Activated CD4-positive, alpha-beta T cell treated with anti-CD3 and anti-CD28 coated beads for 24 hours (primary cell): Measurements from ENCODE around the gene SLC16A5.
A peak's percentile ranks its signal among the peaks of the same experiment; 100 is the strongest.

ENCODE experiments used
- DNase-seq, 2 donors: peaks; one replicate each; pipeline ENCODE4 v3.0.0-alpha.2; 2020; ENCODE audit warnings: low read depth in 2 of 2

Gene SLC16A5

GRCh38 chr17:75086496-75087181 lies 1.1 kb upstream of the SLC16A5 start:
- no peak for DNase-seq

GRCh38 chr17:75087182-75087557 lies 584 bp upstream of the SLC16A5 start:
- no peak for DNase-seq

- DNase-seq = no peak
These were observed 987 bp downstream of the SLC16A5 start for GRCh38 chr17:75088465-75089417.

GRCh38 chr17:75090871-75091854 lies 3.4 kb downstream of the SLC16A5 start:
- no peak for DNase-seq

- DNase-seq = no peak
These were observed 4.1 kb downstream of the SLC16A5 start for GRCh38 chr17:75091855-75092327.

- DNase-seq = no peak
These were observed 5.9 kb downstream of the SLC16A5 start for GRCh38 chr17:75093548-75094158.

GRCh38 chr17:75094871-75095399 lies 7.2 kb downstream of the SLC16A5 start:
- DNase-seq = no peak

- no peak for DNase-seq
These were observed 8.4 kb downstream of the SLC16A5 start for GRCh38 chr17:75096082-75096625.

GRCh38 chr17:75097865-75098264 lies 10.1 kb downstream of the SLC16A5 start:
- DNase-seq = no peak

GRCh38 chr17:75098861-75099260 lies 11.1 kb downstream of the SLC16A5 start:
- DNase-seq = no peak

GRCh38 chr17:75099881-75100595 lies 12.3 kb downstream of the SLC16A5 start:
- DNase-seq = no peak

GRCh38 chr17:75102385-75102821 lies 14.6 kb downstream of the SLC16A5 start:
- no peak for DNase-seq

GRCh38 chr17:75103601-75104554 lies 16.1 kb downstream of the SLC16A5 start:
- DNase-seq = no peak

- no peak for DNase-seq
These were observed 17.6 kb downstream of the SLC16A5 start for GRCh38 chr17:75105126-75106080.

GRCh38 chr17:75108193-75108592 lies 20.4 kb downstream of the SLC16A5 start:
- DNase-seq = no peak

- no peak for DNase-seq
These were observed 21.3 kb downstream of the SLC16A5 start for GRCh38 chr17:75109046-75109406.

- DNase-seq = peak; percentile 90 to 95
These were observed 21.9 kb downstream of the SLC16A5 start, which contains the start of gene ARMC7 for GRCh38 chr17:75109407-75110233. Gene ARMC7 (plus strand): TSS chr17:75109969. CDS start chr17:75110289, 320 bp downstream.
